HG02571 (cell line): Measurements from ENCODE around the gene CACNB2.
A peak's percentile ranks its signal among the peaks of the same experiment; 100 is the strongest.
"Not testable (repeated sequence)": the region's sequence is repeated elsewhere in the genome, so short reads cannot be mapped to it uniquely, and the experiment has no call there.

ENCODE experiments used
- ATAC-seq: cut with Tn5 transposase; IDR thresholded peaks from one replicate; pipeline ENCODE4 v1.9.1; 2021; ENCODE audit warnings: mild to moderate bottlenecking, moderate library complexity; ENCODE audit not compliant: unreplicated experiment

The CACNB2 gene

GRCh38 chr10:18438361-18439126 is 298.3 kb downstream of the CACNB2 start:
- ATAC-seq, result no peak

GRCh38 chr10:18439601-18440000 is 299.4 kb downstream of the CACNB2 start:
- no peak for ATAC-seq

- ATAC-seq, result not testable (repeated sequence)
Observed at GRCh38 chr10:18445635-18446034, 305.4 kb downstream of the CACNB2 start.

- ATAC-seq, result no peak
Observed at GRCh38 chr10:18446205-18446604, 306.0 kb downstream of the CACNB2 start.

- ATAC-seq, result no peak
Observed at GRCh38 chr10:18449611-18450026, 309.4 kb downstream of the CACNB2 start.

GRCh38 chr10:18450298-18450697 is 310.1 kb downstream of the CACNB2 start:
- ATAC-seq, result no peak

GRCh38 chr10:18455086-18455884 is 315.1 kb downstream of the CACNB2 start:
- ATAC-seq, result no peak

DNA sequence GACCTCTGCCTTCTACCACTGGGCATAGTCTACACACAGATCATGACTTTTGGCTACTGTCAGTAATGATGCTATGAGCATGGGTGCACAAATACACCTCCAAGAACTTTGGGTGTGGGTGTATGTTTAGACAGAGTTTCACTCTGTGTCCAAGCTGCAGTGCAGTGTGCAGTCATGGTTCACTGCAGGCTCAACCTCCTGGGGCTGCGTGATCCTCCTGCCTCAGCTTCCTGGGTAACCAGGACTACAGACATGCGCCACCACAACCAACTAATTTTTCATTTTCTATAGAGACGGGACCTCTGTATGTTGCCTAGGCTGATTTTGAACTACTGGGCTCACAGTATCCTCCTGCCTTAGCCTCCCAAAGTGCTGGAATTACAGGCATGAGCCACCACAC is 316.8 kb downstream of the CACNB2 start:
- peak; percentile 93 for ATAC-seq

DNA sequence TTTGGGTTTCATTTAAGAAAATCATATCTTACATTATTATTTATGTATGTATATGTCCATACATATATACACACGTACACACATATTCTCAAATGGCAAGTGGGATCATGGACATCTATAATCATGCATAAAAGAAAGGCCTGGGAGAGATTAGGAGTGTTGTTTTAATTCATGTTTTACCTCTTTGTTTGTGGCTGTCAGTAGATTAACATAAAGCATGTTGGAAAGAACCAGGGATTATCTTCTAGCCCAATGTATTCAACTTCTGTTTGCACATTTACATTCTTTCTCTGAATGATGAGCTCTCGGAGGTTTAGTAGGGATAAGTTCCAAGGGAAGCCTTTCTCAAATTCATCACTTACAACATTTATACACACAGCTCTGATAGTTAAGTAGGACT is 319.8 kb downstream of the CACNB2 start:
- ATAC-seq, result no peak

- ATAC-seq, result no peak
Observed at GRCh38 chr10:18463673-18464211, 323.5 kb downstream of the CACNB2 start.

DNA sequence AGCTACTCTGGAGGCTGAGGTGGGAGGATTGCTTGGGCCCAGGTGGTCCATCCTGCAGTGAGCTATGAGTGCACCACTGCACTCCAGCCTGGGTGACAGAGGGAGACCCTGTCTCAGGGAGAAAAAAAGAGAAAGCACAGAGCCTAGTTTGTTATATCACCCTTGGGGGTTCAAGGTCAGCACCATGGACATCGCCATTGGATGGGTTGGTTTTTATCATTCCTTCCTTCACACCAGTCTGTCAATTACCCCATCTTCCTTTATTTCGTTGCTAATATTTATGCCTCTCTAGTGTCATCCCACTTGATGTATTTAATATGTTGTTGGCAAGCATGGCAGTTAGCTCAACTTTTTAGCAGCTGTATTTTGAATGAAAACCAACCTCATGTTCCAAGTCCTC is 328.9 kb downstream of the CACNB2 start:
- ATAC-seq, result no peak

DNA sequence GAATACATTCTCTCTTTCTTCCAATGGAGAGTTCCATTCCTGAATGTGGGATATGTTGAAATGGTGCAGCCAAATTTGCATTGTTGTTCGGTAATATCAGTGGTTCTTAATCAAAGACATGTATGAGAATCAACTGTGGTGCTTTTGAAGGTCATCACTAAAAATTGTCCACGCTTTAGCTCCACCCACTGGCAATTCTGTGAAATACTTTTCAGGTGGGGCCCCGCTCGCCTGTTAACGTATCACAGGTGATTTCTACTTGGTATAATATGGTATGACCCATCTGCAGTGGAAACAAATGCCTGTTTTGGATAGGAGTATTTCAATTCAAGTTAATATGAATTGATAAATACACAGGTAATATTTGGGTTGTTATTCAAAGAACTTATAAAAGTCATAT is 332.8 kb downstream of the CACNB2 start:
- no peak for ATAC-seq

- no peak for ATAC-seq
Observed at GRCh38 chr10:18473424-18474117, 333.3 kb downstream of the CACNB2 start.

- ATAC-seq, result no peak
Observed at GRCh38 chr10:18474118-18474455, 333.9 kb downstream of the CACNB2 start.

- ATAC-seq, result no peak
Observed at GRCh38 chr10:18476076-18476647, 335.9 kb downstream of the CACNB2 start.

GRCh38 chr10:18478354-18478753 is 338.1 kb downstream of the CACNB2 start:
- no peak for ATAC-seq

GRCh38 chr10:18479502-18479901 is 339.3 kb downstream of the CACNB2 start:
- no peak for ATAC-seq

DNA sequence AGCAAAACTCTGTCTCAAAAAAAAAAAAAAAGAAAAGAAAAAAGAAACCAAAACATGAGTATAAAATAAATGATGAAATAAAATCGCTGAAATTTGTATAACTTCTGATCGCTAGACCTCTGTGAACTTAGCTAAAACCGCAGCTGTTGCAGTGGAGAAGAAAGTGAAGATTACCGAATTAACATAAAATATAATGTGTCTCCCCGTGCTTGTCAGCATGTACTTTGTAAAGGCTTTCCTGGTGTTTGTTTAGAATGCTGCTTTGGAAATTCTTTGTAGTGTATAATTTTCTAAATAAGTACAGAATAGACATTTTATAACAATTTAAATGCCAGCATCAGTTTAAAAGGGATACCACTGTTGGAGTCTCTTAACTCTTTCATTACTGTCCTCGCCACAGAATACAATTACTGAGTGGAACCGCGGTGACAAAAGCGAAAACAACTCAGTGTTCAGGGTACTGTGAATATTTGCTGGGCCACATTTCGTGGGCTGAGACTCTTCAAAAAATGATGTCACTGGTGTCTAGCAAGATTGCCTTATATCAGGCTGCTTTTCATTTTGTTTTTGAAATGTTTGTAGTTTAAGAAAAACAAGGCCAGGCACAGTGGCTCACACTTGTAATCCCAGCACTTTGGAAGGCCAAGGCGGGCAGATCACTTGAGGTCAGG is 343.4 kb downstream of the CACNB2 start:
- ATAC-seq, result no peak

DNA sequence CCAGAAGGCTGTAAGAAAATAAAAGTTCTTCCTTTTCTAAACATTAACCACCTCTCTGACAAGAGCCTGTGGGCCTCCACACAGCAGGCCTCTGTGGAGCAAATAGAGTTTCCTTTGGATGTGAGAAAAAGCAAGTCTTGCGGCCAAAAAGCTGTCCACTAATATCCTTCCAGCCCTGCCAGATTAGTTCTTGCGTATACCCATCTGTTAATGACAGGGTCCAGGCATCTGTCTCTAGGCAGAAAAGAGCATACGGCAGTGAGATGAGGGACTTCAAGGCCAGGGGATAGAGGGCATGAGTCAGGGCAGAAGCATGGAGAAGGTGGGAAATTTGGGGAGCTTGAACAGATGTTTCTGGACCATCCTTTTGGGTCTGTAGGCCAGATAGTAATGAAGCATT is 346.2 kb downstream of the CACNB2 start:
- no peak for ATAC-seq

GRCh38 chr10:18490755-18491154 is 350.5 kb downstream of the CACNB2 start:
- ATAC-seq, result no peak
